Measurements from ENCODE around the gene FDPS.

- TF ChIP-seq REST (IDR thresholded peaks at IDR 0.05; ENCODE audit: insufficient read depth in 1 of 2, low read depth in 2 of 2, low read length in 2 of 2), result no peak
- no peak for TF ChIP-seq POLR2AphosphoS5 (IDR thresholded peaks at IDR 0.05; ENCODE audit: low read depth, low read length)
Observed at GRCh38 chr1:155300024-155300423, 8.6 kb upstream of the FDPS start.
